ENCODE data around the gene ELAC1.
"Not testable (repeated sequence)": the region's sequence is repeated elsewhere in the genome, so short reads cannot be mapped to it uniquely, and the experiment has no call there.

ELAC1 gene

DNA sequence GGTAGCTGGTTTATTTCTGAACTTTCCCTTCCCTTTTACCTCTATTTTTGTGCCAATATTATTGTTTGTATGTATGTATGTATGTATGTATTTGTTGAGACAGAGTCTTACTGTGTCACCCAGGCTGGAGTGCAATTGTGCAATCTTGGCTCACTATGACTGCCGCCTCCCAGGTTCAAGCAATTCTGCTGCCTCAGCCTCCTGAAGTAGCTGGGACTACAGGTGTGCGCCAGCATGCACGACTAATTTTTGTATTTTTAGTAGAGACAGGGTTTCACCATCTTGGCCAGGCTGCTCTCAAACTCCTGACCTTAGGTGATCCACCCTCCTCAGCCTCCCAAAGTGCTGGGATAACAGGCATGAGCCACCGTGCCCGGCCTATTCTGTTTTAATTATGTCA lies 4.6 kb downstream of the ELAC1 start:
- not testable (repeated sequence) for DNase-seq (ENCODE audit: low spot score)

DNA sequence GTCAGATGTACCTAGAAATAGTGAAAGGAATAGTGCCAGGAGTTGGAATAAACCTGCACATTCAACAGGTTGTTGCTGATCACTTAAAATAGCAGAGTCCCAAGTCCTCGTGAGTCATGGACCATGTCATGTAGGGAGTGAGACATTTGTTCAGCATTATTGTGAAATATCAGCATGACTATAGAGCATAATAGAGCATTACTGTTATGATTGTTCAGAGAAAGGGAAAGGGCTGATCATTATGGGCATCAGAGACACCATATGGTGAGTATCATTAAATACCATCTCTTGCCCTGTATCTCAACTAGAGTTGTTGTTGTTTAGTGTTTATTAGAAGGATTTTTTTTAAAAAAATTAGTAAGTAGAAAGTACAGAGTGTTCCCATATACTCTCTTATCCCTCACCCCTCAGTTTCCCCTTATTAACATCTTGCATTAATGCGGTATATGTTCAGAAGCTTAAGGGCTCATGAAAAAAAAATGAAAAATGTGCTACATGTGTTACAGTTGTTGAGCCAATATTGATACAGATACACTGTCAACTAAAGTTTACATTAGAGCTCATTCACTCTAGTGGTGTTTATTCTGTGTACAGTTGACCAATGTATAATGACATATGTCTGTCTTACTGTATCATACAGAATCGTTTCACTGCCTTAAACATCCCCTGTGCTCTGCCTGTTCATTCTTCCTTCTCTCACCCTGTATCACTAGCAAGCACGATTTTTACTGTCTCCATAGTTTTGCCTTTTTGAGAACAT lies 5.7 kb downstream of the ELAC1 start:
- peak; percentile 89 for DNase-seq (ENCODE audit: low spot score)

DNA sequence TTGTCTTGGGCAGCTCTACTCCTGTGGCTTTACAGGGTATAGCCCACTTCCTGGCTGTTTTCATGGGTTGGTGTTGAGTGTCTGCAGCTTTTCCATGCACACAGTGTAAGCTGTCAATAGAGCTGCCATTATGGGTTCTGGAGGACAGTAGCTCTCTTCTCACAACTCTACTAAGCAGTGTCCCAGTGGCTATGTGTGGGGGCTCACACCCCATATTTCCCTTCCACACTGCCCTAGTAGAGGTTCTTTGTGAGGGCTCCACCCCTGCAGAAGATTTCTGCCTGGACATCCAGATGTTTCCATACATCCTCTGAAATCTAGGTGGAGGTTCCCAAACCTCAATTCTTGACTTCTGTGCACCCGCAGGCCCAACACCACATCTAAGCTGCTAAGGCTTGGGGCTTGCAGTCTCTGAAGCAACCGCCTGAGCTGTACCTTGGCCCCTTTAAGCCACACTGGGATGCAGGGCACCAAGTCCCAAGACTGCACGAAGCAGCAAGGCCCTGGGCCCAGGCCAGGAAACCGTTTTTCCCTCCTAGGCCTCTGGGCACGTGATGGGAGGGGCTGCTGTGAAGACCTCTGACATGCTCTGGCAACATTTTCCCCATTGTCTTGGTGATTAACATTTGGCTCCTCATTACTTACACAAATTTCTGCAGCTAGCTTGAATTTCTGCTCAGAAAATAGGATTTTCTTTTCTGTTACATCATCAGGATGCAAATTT lies 9.4 kb downstream of the ELAC1 start:
- no peak for DNase-seq (ENCODE audit: low spot score)

DNA sequence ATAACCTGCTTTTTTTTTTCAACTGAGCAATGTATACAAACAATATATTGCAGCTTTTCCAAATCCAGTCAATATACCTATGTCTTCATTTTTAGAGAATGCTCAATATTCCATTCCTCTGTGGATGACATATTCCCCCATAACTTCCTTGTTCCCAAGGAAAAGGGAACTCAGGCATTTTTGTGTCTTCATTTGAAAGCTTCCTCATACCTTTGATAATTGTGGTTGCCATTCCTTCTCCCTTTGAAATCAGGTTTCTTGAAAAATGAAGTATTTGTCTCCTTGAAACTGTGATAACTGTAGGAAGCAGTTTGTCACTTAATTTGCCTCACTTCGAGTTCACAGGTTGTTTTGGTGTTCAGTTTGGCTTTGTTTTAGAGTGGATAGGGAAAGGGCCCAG lies 13.5 kb downstream of the ELAC1 start:
- no peak for DNase-seq (ENCODE audit: low spot score)

DNA sequence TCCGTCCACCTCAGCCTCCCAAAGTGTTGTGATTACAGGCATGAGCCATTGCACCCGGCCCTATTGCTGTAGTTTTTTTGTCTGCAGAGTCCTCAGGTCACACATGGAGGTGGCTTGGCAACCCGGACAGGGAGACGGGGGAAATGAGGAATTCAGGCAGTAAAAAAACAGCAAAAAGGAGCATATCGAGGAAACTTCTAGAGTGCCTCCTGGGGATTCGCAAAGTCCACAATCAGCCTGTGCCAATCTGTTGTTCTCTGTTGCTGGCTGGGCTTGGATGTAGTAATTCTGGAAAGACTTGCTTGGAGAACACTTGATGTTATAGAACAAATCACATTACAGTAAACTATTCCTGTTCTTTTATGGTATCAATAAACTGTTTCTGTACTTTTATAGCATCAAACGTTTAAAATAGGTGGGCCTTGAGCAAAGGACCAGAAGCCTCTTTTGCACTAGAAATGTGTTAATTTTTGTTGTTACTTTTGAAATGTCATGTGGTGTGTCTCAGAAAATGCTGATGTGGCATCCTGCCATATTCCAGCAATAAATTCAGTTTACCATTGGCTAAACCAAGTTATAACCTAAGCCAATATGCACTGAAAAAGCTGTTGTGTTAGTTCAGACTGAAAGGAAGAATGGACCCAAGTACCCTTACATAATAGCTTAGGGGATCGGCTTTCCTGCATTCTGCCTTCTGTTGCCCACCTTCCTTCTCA lies 14.4 kb downstream of the ELAC1 start:
- no peak for DNase-seq (ENCODE audit: low spot score)

DNA sequence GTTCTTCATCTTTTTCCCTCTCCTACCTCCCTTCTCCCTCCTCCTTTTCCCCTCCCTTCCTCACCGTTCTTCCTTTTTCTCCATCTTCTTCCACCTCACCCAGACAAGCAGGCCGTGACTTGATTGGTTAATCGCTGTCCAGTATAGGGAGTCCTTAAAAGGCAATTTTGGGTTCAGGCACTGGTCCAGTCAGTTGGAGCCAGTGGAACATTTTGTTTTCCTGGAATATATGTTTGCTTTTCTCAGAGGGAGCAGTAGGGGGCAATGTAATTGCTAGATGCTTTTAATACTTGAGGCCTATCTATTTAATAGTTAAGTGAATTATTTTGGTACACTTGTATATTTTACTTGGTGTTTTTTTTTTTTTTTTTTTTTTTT lies 15.0 kb downstream of the ELAC1 start:
- no peak for DNase-seq (ENCODE audit: low spot score)

DNA sequence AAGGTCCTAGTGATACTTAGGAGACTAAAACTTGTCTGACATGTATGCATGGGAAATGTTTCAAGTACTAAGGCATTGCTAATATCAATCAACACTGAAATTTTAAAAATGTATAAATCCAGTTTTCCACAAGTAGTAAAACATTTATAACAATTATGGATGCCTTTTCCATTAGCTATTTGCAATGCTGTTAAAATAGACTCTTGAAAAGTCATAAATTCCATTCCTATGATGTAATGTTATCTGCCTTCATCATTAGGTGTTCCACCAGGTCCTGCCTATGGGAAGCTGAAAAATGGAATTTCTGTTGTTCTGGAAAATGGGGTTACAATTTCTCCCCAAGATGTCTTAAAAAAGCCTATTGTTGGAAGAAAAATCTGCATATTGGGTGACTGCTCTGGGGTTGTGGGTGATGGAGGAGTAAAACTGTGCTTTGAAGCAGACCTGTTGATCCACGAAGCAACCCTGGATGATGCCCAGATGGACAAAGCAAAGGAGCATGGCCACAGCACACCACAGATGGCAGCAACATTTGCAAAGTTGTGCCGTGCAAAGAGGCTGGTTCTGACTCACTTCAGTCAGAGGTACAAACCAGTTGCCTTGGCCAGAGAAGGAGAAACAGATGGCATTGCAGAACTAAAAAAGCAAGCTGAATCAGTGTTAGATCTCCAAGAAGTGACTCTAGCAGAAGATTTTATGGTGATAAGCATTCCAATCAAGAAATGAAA lies 18.7 kb downstream of the ELAC1 start:
- no peak for DNase-seq (ENCODE audit: low spot score)

DNA sequence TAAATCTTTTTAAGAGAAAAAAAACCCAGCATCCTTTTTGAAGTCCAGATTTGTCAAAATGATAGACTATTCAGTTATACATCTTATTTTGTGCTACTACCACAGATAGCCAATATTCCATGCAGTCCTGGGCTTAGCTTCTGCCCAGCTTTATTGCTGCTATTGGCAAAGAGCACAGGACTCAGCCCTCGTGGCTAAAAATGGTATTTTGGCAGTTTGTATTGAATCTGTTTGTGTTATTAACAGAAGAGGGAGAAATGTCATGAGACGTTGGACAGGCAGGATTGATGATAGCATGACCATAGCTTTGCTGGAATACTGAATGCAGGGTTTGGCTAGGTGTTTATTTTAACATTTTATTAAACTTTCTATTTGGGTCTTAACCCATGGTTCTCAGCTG lies 19.4 kb downstream of the ELAC1 start:
- DNase-seq (ENCODE audit: low spot score), result no peak

DNA sequence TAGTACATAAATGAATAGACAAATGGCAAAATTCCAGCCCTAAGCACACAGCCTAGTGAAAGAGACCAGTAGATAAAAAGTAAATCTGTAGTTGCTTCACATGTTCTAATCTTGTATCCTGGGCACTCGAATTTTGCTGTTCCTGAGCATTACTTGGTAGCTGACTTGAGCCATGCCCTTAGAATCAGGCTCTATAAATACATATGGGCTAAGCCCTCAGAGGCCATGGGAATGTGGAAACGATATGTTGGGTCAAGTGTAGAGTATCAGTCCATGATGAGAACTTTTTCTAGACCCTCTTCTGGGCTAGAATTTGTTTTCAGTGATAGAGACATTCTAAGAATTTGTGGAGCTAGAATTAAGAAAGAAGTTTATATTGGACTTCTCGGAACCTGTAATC lies 21.9 kb downstream of the ELAC1 start:
- no peak for DNase-seq (ENCODE audit: low spot score)

DNA sequence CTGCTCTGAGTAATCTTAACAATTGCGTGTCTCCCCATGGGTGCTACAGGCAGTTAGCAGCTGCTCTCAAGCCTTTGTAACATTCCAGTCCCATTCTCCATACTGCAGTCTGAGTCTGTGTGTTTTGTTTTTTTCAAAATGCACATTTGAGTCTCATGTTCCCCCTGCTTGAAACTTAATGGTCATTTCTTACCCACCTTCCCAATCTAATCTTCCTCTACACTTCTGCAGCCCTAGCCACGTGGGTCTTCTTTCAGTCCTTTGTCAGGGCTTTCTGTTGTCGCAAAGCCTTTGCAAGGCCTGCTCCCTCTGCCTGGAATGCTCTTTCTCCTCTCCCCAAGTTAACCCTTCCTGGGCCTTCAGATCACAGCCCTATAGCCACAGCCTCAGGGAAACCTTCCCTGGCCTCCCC lies 24.5 kb downstream of the ELAC1 start:
- DNase-seq (ENCODE audit: low spot score), result no peak

DNA sequence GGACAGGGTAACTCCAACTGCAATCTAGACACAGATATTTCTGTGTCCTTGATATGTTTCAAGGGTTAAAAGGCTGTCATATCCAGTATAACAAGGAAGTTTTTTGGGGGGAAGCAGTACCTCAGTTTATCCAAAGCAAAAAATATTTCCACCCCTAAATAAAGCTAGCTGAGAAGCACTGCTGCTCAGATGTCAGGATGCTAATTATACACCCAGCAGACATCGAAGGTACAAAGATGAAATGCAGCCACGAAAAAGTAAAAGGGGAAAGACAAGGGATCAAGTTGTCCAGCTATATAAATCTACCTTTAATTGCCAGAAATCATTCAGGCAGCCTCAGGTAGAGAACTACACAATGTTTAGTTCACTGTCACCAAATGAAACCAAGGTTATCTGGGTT lies 26.2 kb downstream of the ELAC1 start:
- no peak for DNase-seq (ENCODE audit: low spot score)

DNA sequence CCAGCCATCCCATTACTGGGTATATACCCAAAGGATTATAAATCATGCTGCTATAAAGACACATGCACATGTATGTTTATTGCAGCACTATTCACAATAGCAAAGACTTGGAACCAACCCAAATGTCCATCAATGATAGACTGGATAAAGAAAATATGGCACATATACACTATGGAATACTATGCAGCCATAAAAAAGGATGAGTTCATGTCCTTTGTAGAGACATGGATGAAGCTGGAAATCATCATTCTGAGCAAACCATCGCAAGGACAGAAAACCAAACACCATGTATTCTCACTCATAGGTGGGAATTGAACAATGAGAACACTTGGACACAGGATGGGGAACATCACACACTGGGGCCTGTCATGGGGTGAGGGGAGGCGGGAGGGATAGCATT lies 35.3 kb downstream of the ELAC1 start:
- not testable (repeated sequence) for DNase-seq (ENCODE audit: low spot score)

DNA sequence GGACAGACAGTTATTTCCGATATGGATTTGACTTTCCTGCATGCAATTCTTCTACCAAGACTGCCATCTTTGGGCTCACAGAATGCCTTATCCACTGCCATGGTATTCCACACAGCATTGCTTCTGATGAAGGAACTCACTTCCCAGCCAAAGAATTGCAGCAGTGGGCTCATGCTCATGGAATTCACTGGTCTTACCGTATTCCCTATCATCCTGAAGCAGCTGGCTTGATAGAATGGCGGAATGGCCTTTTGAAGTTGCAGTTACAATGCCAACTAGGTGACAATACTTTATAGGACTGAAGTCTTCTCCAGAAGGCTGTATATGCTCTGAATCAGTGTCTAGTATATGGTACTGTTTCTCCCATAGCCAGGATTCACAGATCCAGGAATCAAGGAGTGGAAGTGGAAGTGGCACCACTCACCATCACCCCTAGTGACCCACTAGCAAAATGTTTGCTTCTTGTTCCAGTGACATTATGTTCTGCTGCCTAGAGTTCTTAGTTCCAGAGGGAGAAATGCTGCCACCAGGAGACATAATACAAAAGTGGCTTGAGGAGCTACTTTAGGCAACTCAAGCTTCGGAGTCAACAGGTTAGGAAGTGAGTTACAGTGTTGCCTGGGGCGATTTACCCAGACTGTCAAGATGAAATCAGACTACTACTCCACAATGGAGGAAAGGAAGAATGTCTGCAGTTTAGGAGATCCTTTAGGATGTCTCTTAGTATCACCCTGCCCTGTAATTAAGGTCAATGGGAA lies 38.4 kb downstream of the ELAC1 start:
- DNase-seq (ENCODE audit: low spot score), result no peak

DNA sequence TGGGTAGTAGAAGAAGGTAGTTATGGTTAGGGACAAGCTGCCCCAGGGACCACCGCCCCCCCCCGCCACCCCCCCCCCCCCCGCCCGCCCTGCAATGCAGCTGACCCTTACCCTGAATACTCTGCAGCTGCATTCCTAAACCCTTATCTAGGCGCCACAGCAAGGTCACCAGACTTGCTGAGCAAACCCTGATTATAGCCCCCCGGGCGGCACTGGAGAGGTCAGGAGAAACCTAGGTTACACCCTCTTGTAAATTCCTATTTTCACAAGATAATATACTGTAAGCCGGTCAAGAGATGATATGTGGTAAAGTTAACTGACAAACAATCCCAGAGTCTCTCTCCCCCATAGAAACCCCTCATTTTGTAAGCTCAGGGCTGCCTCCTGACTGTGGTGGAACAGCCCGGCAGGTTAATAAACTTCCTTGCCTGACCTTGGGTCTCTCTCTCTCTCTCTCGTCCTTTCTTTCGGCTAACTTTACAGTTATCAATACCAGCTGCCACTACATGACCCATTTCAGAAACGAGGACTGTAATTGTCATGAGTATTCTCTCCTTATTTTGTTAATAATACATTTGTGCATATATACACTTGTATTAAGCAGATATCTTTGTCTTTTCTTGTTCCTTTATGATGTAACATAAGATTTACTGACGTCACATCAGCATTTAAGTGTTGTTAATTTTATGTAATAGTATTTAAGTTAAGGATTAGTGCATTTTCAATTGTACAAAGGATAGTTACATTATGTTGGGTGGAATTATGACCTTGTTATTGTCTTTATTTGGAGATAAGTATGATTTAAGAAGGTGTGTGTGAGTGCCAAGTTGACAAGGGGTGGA lies 39.3 kb downstream of the ELAC1 start:
- no peak for DNase-seq (ENCODE audit: low spot score)

DNA sequence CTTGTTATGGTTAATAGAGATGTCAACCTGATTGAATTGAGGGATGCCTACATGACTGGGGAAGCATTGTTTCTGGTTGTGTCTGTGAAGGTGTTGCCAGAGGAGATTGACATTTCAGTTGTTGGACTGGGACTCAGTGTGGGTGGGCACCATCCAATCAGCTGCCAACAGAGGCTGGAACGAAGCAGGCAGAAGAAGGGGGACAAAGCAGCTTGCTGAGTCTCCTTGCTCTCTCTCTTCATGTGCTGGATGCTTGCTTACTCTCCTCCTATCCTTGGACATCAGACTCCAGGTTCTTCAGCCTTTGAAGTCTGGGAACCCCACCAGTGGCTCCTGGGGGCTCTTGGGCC lies 39.9 kb downstream of the ELAC1 start:
- no peak for DNase-seq (ENCODE audit: low spot score)

DNA sequence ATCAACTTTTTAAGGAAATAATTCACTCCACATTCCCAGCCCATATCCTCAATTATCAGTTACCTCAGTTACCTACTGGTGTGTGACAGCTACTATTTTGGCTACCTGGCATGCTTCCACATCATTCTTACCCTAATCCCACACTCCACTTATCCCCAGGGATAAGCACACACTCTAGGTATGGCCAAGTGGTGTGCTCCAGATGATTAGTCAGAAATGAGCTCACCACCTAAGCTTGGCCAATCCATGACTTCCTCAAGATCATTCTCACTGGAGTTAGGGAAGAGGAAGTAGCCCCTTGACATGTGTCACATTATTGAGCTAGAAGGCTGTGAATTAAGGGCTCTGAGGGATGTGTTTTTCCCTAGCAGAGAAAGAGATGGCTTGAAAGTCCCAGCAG lies 41.2 kb downstream of the ELAC1 start:
- peak; percentile 59 for DNase-seq (ENCODE audit: low spot score)

DNA sequence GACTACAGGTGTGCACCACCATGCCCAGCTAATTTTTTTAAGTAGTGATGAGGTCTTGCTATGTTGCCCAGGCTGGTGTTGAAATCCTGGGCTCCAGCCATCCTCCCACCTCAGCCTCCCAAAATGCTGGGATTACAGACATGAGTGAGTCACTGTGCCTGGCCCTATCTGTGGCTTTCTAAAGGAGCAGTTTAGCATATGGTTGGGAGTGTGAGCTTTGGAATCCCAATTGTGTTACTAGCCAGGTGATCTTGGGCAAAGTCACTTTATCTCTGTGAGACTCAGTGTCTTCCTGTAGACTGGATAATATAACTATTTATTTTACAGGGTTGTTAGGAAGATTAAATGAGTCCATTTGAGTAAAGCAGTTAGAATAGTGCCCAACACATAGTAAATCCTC lies 42.4 kb downstream of the ELAC1 start:
- DNase-seq (ENCODE audit: low spot score), result no peak

DNA sequence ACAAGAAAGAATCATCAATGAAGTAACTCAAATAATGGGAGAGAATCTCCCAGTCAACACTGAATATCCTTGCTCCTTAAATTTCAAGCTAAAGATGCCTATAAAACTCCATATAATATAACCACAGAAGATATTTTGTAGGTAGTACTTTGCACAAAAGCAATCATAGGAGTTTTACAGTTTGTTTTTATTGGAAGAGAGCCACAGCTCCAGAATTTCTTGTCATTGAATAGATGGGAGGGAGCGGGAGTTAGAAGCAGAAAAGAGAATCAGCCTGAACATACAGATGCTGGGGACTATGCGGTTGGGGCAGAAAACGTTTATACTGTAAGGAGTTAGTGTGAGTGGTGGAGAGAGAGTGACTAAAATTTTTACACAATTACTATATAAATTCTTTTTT lies 43.9 kb downstream of the ELAC1 start:
- DNase-seq (ENCODE audit: low spot score), result no peak

DNA sequence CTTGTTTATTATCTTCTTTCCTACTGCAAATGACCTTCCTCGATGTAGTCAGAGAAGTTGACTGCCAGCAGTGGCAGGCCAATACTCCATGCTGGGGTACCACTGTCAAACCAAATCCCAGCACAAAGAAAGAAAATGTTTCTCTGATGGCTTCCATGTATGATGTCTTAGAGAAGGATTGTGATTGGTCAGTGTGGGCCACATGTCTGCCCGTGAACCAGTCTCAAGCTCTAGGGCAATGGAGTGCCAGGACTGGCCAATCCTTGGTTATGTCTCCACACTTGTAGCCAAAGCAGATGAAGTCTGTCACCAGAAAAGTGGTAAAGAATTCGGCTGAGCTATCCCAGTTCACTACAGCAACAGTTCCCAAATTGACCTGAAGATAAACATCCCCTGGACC lies 44.6 kb downstream of the ELAC1 start:
- DNase-seq (ENCODE audit: low spot score), result no peak

DNA sequence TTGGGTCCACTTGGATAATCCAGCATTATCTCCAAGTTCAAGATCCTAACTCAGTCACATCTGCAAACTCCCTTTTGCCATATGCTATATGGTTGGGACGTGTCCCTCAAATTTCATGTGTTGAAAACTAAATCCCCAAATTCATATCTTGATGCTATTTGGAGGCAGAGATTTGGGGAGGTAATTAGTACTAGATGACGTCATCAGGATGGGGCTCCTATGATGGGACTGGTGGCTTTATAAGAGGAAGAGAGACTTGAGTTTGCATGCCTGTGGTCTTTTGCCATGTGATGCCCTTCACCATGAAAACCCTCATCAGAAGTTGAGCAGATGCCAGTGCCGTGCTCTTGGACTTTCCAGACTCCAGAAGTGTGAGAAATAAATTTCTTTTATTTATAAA lies 45.4 kb downstream of the ELAC1 start:
- DNase-seq (ENCODE audit: low spot score), result no peak
